Measurements from ENCODE around the gene COL27A1.

Gene COL27A1

GRCh38 chr9:114141553-114142402 lies 13.6 kb upstream of the COL27A1 start:
- H3K14ac ChIP-seq (ENCODE audit: low read length): no peak overlapping the region
- H2AK5ac ChIP-seq (ENCODE audit: low read depth, low read length): no peak overlapping the region
- H3K4me1 ChIP-seq (ENCODE audit: control insufficient read depth in 2 of 2, insufficient read depth in 1 of 2, low read depth in 1 of 2, low read length in 2 of 2): no peaks in the 10 kb centered on the region
- H2BK5ac ChIP-seq (ENCODE audit: low read length): no peak overlapping the region
- H4K91ac ChIP-seq (ENCODE audit: low read depth, low read length, poor library complexity): no peak overlapping the region
- no peak overlapping the region for H3K9ac ChIP-seq (ENCODE audit: low read depth, low read length, poor library complexity)
- no peak overlapping the region for H2AFZ ChIP-seq (ENCODE audit: low read length)
- H3K36me3 ChIP-seq (replicated peaks in 1 of 2; ENCODE audit: control insufficient read depth in 2 of 2, insufficient read depth in 2 of 2, low read length in 2 of 2): no peaks in the 10 kb centered on the region
- H3K9me3 ChIP-seq (replicated peaks in 1 of 2; ENCODE audit: control insufficient read depth in 2 of 2, insufficient read depth in 1 of 2, low read depth in 1 of 2, low read length in 2 of 2): peaks cover 0 to 4% of the 10 kb centered on the region in 2 donors
- no CpG with 5 or more reads among the region's 7 CpGs for WGBS, 2 donors (ENCODE audit: extremely low coverage in 2 of 2, insufficient read length in 2 of 2, insufficient replicate concordance in 1 of 2)
- no peak overlapping the region for H3K4ac ChIP-seq (ENCODE audit: low read length)
- H3K27me3 ChIP-seq (ENCODE audit: control insufficient read depth in 3 of 3, insufficient read depth in 3 of 3, low read depth in 1 of 3, low read length in 3 of 3): peaks cover 0 to 60% (median 0%) of the 10 kb centered on the region in 3 experiments
- H3K18ac ChIP-seq (ENCODE audit: low read length): no peak overlapping the region
- DNase-seq (ENCODE audit: low spot score): no peak
- H3K79me1 ChIP-seq (ENCODE audit: low read depth, low read length): no peaks in the 10 kb centered on the region
- no peak overlapping the region for H2BK12ac ChIP-seq (ENCODE audit: low read length)
- H2BK15ac ChIP-seq (ENCODE audit: low read length): no peak overlapping the region
- H3K4me3 ChIP-seq (ENCODE audit: low read length in 2 of 2): no peak overlapping the region
- H3K27ac ChIP-seq (replicated peaks; ENCODE audit: low read length): no peak overlapping the region
- H4K8ac ChIP-seq (ENCODE audit: low read depth, low read length): no peak overlapping the region
- H3K4me2 ChIP-seq (ENCODE audit: insufficient read depth, low read length, poor library complexity, severe bottlenecking): no peak overlapping the region
- H2BK120ac ChIP-seq (ENCODE audit: low read depth, low read length): no peak overlapping the region
- no peak overlapping the region for H3K23ac ChIP-seq (ENCODE audit: low read depth, low read length, poor library complexity)

GRCh38 chr9:114143234-114143633 lies 12.1 kb upstream of the COL27A1 start:
- no peak overlapping the region for H3K9ac ChIP-seq (ENCODE audit: low read depth, low read length, poor library complexity)
- no peak for DNase-seq (ENCODE audit: low spot score)
- H2BK120ac ChIP-seq (ENCODE audit: low read depth, low read length): no peak overlapping the region

GRCh38 chr9:114146735-114147134 lies 8.6 kb upstream of the COL27A1 start:
- Histone ChIP-seq H2BK120ac (ENCODE audit: low read depth, low read length) (no peak overlapping the region), H3K23ac (ENCODE audit: low read depth, low read length, poor library complexity) (no peak overlapping the region), H3K4me2 (ENCODE audit: insufficient read depth, low read length, poor library complexity, severe bottlenecking) (no peak overlapping the region), H3K9me3 (replicated peaks in 1 of 2; ENCODE audit: control insufficient read depth in 2 of 2, insufficient read depth in 1 of 2, low read depth in 1 of 2, low read length in 2 of 2) (no peaks in the 10 kb centered on the region), H2BK12ac (ENCODE audit: low read length) (no peak overlapping the region), H4K91ac (ENCODE audit: low read depth, low read length, poor library complexity) (no peak overlapping the region), H2BK15ac (ENCODE audit: low read length) (no peak overlapping the region), H3K27me3 (ENCODE audit: control insufficient read depth in 3 of 3, insufficient read depth in 3 of 3, low read depth in 1 of 3, low read length in 3 of 3) (peaks cover 0 to 61% (median 0%) of the 10 kb centered on the region in 3 experiments), H3K4ac (ENCODE audit: low read length) (no peak overlapping the region), H3K18ac (ENCODE audit: low read length) (no peak overlapping the region), H3K9ac (ENCODE audit: low read depth, low read length, poor library complexity) (no peak overlapping the region), H3K4me1 (ENCODE audit: control insufficient read depth in 2 of 2, insufficient read depth in 1 of 2, low read depth in 1 of 2, low read length in 2 of 2) (no peaks in the 10 kb centered on the region), H3K79me1 (ENCODE audit: low read depth, low read length) (no peaks in the 10 kb centered on the region), H3K36me3 (replicated peaks in 1 of 2; ENCODE audit: control insufficient read depth in 2 of 2, insufficient read depth in 2 of 2, low read length in 2 of 2) (no peaks in the 10 kb centered on the region), H2AFZ (ENCODE audit: low read length) (no peak overlapping the region), H3K27ac (replicated peaks; ENCODE audit: low read length) (no peak overlapping the region), H2BK5ac (ENCODE audit: low read length) (no peak overlapping the region), H4K8ac (ENCODE audit: low read depth, low read length) (no peak overlapping the region), H3K4me3 (ENCODE audit: low read length in 2 of 2) (no peak overlapping the region), H3K14ac (ENCODE audit: low read length) (no peak overlapping the region), H2AK5ac (ENCODE audit: low read depth, low read length) (no peak overlapping the region)
- no peak for DNase-seq (ENCODE audit: low spot score)
- no CpG with 5 or more reads among the region's 6 CpGs for WGBS, 2 donors (ENCODE audit: extremely low coverage in 2 of 2, insufficient read length in 2 of 2, insufficient replicate concordance in 1 of 2)

More at GRCh38 chr9:114143234-114143633, 12.1 kb upstream of the COL27A1 start:
- Histone ChIP-seq H3K27ac (replicated peaks; ENCODE audit: low read length) (no peak overlapping the region), H3K27me3 (ENCODE audit: control insufficient read depth in 3 of 3, insufficient read depth in 3 of 3, low read depth in 1 of 3, low read length in 3 of 3) (peaks cover 0 to 55% (median 0%) of the 10 kb centered on the region in 3 experiments), H3K79me1 (ENCODE audit: low read depth, low read length) (no peaks in the 10 kb centered on the region), H3K9me3 (replicated peaks in 1 of 2; ENCODE audit: control insufficient read depth in 2 of 2, insufficient read depth in 1 of 2, low read depth in 1 of 2, low read length in 2 of 2) (no peaks in the 10 kb centered on the region), H2AK5ac (ENCODE audit: low read depth, low read length) (no peak overlapping the region), H2AFZ (ENCODE audit: low read length) (no peak overlapping the region), H3K4me2 (ENCODE audit: insufficient read depth, low read length, poor library complexity, severe bottlenecking) (no peak overlapping the region), H3K4me1 (ENCODE audit: control insufficient read depth in 2 of 2, insufficient read depth in 1 of 2, low read depth in 1 of 2, low read length in 2 of 2) (no peaks in the 10 kb centered on the region), H3K18ac (ENCODE audit: low read length) (no peak overlapping the region), H2BK5ac (ENCODE audit: low read length) (no peak overlapping the region), H3K23ac (ENCODE audit: low read depth, low read length, poor library complexity) (no peak overlapping the region), H4K91ac (ENCODE audit: low read depth, low read length, poor library complexity) (no peak overlapping the region), H3K36me3 (replicated peaks in 1 of 2; ENCODE audit: control insufficient read depth in 2 of 2, insufficient read depth in 2 of 2, low read length in 2 of 2) (no peaks in the 10 kb centered on the region), H2BK12ac (ENCODE audit: low read length) (no peak overlapping the region), H4K8ac (ENCODE audit: low read depth, low read length) (no peak overlapping the region), H2BK15ac (ENCODE audit: low read length) (no peak overlapping the region), H3K4me3 (ENCODE audit: low read length in 2 of 2) (no peak overlapping the region), H3K4ac (ENCODE audit: low read length) (no peak overlapping the region), H3K14ac (ENCODE audit: low read length) (no peak overlapping the region)
- WGBS, 2 donors (ENCODE audit: extremely low coverage in 2 of 2, insufficient read length in 2 of 2, insufficient replicate concordance in 1 of 2): no CpG with 5 or more reads among the region's 5 CpGs

- H2BK15ac ChIP-seq (ENCODE audit: low read length): no peak overlapping the region
- H3K14ac ChIP-seq (ENCODE audit: low read length): no peak overlapping the region
- H2AK5ac ChIP-seq (ENCODE audit: low read depth, low read length): peak overlapping the region; percentile 8
- H3K4ac ChIP-seq (ENCODE audit: low read length): no peak overlapping the region
- H4K91ac ChIP-seq (ENCODE audit: low read depth, low read length, poor library complexity): no peak overlapping the region
- no peak overlapping the region for H3K9ac ChIP-seq (ENCODE audit: low read depth, low read length, poor library complexity)
- H3K27me3 ChIP-seq (ENCODE audit: control insufficient read depth in 3 of 3, insufficient read depth in 3 of 3, low read depth in 1 of 3, low read length in 3 of 3): peaks cover 2 to 67% (median 3%) of the 10 kb centered on the region in 3 experiments
- H2BK12ac ChIP-seq (ENCODE audit: low read length): no peak overlapping the region
- no peak overlapping the region for H2BK5ac ChIP-seq (ENCODE audit: low read length)
- no peak for DNase-seq (ENCODE audit: low spot score)
- H3K9me3 ChIP-seq (replicated peaks in 1 of 2; ENCODE audit: control insufficient read depth in 2 of 2, insufficient read depth in 1 of 2, low read depth in 1 of 2, low read length in 2 of 2): no peaks in the 10 kb centered on the region
- no peak overlapping the region for H3K27ac ChIP-seq (replicated peaks; ENCODE audit: low read length)
- WGBS, 2 donors (ENCODE audit: extremely low coverage in 2 of 2, insufficient read length in 2 of 2, insufficient replicate concordance in 1 of 2): no CpG with 5 or more reads among the region's 5 CpGs
- H3K23ac ChIP-seq (ENCODE audit: low read depth, low read length, poor library complexity): no peak overlapping the region
- H2AFZ ChIP-seq (ENCODE audit: low read length): no peak overlapping the region
- H2BK120ac ChIP-seq (ENCODE audit: low read depth, low read length): no peak overlapping the region
- no peaks in the 10 kb centered on the region for H3K79me1 ChIP-seq (ENCODE audit: low read depth, low read length)
- no peak overlapping the region for H3K4me3 ChIP-seq (ENCODE audit: low read length in 2 of 2)
- H3K4me2 ChIP-seq (ENCODE audit: insufficient read depth, low read length, poor library complexity, severe bottlenecking): no peak overlapping the region
- H3K18ac ChIP-seq (ENCODE audit: low read length): no peak overlapping the region
- H3K4me1 ChIP-seq (ENCODE audit: control insufficient read depth in 2 of 2, insufficient read depth in 1 of 2, low read depth in 1 of 2, low read length in 2 of 2): peaks cover 2 to 5% of the 10 kb centered on the region in 2 donors
- no peak overlapping the region for H4K8ac ChIP-seq (ENCODE audit: low read depth, low read length)
- H3K36me3 ChIP-seq (replicated peaks in 1 of 2; ENCODE audit: control insufficient read depth in 2 of 2, insufficient read depth in 2 of 2, low read length in 2 of 2): no peaks in the 10 kb centered on the region
Observed at GRCh38 chr9:114149181-114149580, 6.2 kb upstream of the COL27A1 start.

Measured in neuronal stem cell (in vitro differentiated cells).